Keratinocyte (primary cell): ENCODE measurements around the gene HOXD1. TPM values are rescaled to one million over a fixed set of nuclear protein-coding genes. Genes with fewer than 3 reads are reported as not detected.

Experiments
- DNase-seq: peaks from one replicate; pipeline ENCODE4 v3.0.0-alpha.2; 2011; ENCODE audit warnings: low read depth, missing footprints, low spot score
- FAIRE-seq: peaks from 2 replicates; lab custom pipeline; 2011; peaks lifted over from hg19 to GRCh38; lab: Jason Lieb, UNC
- H2AFZ ChIP-seq: 2 replicates; pipeline ENCODE4 v1.6.0; 2012; ENCODE audit warnings: low read length, control low read depth, inconsistent platforms; ENCODE audit not compliant: control insufficient read depth
- H3K27ac ChIP-seq: 2 replicates; pipeline ENCODE4 v1.5.1; 2011; ENCODE audit warnings: low read length; ENCODE audit not compliant: control insufficient read depth, insufficient read depth
- H3K27me3 ChIP-seq: 3 replicates; pipeline ENCODE4 v1.6.0; 2011; ENCODE audit warnings: low read length; ENCODE audit not compliant: control insufficient read depth, insufficient read depth; ENCODE audit errors: extremely low read depth
- H3K36me3 ChIP-seq, 2 experiments: 2 replicates in 1 of 2; 3 replicates in 1 of 2; pipeline ENCODE4 v1.5.1; 2011; ENCODE audit warnings: low read length in 2 of 2, mild to moderate bottlenecking in 1 of 2; ENCODE audit not compliant: control insufficient read depth in 2 of 2, insufficient read depth in 2 of 2; ENCODE audit errors: extremely low read depth in 1 of 2
- H3K4me1 ChIP-seq: 3 replicates; pipeline ENCODE4 v1.5.1; 2011; ENCODE audit warnings: low read length; ENCODE audit not compliant: control insufficient read depth, insufficient read depth; ENCODE audit errors: extremely low read depth
- H3K4me2 ChIP-seq: 3 replicates; pipeline ENCODE4 v1.6.0; 2011; ENCODE audit warnings: low read depth, low read length; ENCODE audit not compliant: control insufficient read depth, insufficient read depth; ENCODE audit errors: extremely low read depth
- H3K4me3 ChIP-seq, 3 experiments: fragments of 200-600 bp in 1 of 3; sonication (generic) in 1 of 3; 2 replicates in 2 of 3; 3 replicates in 1 of 3; pipeline ENCODE4 v1.5.1; 2011 to 2016; ENCODE audit warnings: low read length in 3 of 3, mild to moderate bottlenecking in 3 of 3, control low read depth in 2 of 3, inconsistent platforms in 1 of 3, low read depth in 1 of 3, mixed read lengths in 1 of 3, mixed run types in 1 of 3, moderate library complexity in 1 of 3; ENCODE audit not compliant: control insufficient read depth in 2 of 3, insufficient read depth in 2 of 3; ENCODE audit errors: extremely low read depth in 1 of 3
- H3K79me2 ChIP-seq: 2 replicates; pipeline ENCODE4 v1.6.0; 2012; ENCODE audit warnings: low read length; ENCODE audit not compliant: control insufficient read depth, insufficient read depth
- H3K9ac ChIP-seq: 3 replicates; pipeline ENCODE4 v1.6.0; 2011; ENCODE audit warnings: low read length; ENCODE audit not compliant: control insufficient read depth, insufficient read depth; ENCODE audit errors: extremely low read depth
- H3K9me1 ChIP-seq: 3 replicates; pipeline ENCODE4 v1.6.0; 2011; ENCODE audit warnings: low read length; ENCODE audit not compliant: control insufficient read depth, insufficient read depth; ENCODE audit errors: extremely low read depth
- H3K9me3 ChIP-seq: 2 replicates; pipeline ENCODE4 v1.5.1; 2012; ENCODE audit warnings: low read depth, low read length; ENCODE audit not compliant: control insufficient read depth
- H4K20me1 ChIP-seq: 3 replicates; pipeline ENCODE4 v1.6.0; 2011; ENCODE audit warnings: low read length; ENCODE audit not compliant: control insufficient read depth, insufficient read depth; ENCODE audit errors: extremely low read depth
- CTCF ChIP-seq, 3 experiments: IDR thresholded peaks in 1 of 3; conservative IDR thresholded peaks in 1 of 3; optimal IDR thresholded peaks in 1 of 3; 2 replicates in 2 of 3; 3 replicates in 1 of 3; pipeline versions ENCODE3 to v1.5.1; 2011; ENCODE audit warnings: low read length in 3 of 3, mild to moderate bottlenecking in 3 of 3, moderate library complexity in 2 of 3, control low read depth in 1 of 3, inconsistent platforms in 1 of 3; ENCODE audit not compliant: insufficient read depth in 2 of 3; ENCODE audit errors: extremely low read depth in 1 of 3
- EZH2 ChIP-seq: IDR thresholded peaks from one replicate; pipeline ENCODE4 v1.6.1; 2012; ENCODE audit warnings: inconsistent platforms, mild to moderate bottlenecking, low read length, moderate library complexity
- dilution Hi-C: fragments of 300-500 bp; cut with MboI; formaldehyde crosslinking; loops from one replicate; pipeline ENCODE4 v1.7.0; 2020; ENCODE audit warnings: low sequenced_read_pairs; ENCODE audit not compliant: extremely low pct_ligation_motif_present
- polyA plus RNA-seq, 5 experiments: library from polyadenylated mRNA; depleted of rRNA in 3 of 5; stranded (reverse) in 3 of 5; stranded (forward) in 1 of 5; unstranded in 1 of 5; fragments of >200 nt; gene quantifications; 1 replicate in 1 of 5; 2 replicates in 3 of 5; 3 replicates in 1 of 5; pipeline versions ENCODE4 v1.2.1 to v1.2.3, GENCODE V29; 2011 to 2012; ENCODE audit warnings: missing spikeins in 2 of 5, low read depth in 1 of 5, low replicate concordance in 1 of 5

The HOXD1 gene
- polyA plus RNA-seq, 1 donor (not counting 4 experiments of a cell fraction or from before 2014, with no cell fraction given) = not detected

- Histone ChIP-seq H3K4me2 (no peak overlapping the region), H3K79me2 (no peaks in the 10 kb centered on the region), H2AFZ (no peak overlapping the region), H3K27me3 (peaks cover 59% of the 10 kb centered on the region), H3K4me3 (no peak overlapping the region), H3K4me1 (peaks cover 6% of the 10 kb centered on the region), H3K36me3 (no peaks in the 10 kb centered on the region), H3K9me3 (no peaks in the 10 kb centered on the region), H3K27ac (no peak overlapping the region), H3K9ac (no peak overlapping the region), H4K20me1 (no peaks in the 10 kb centered on the region), H3K9me1 (no peaks in the 10 kb centered on the region)
- DNase-seq (no peak), FAIRE-seq (no peak)
- dilution Hi-C loops = no loop called here
- no peak for TF ChIP-seq EZH2
- TF ChIP-seq CTCF (optimal IDR thresholded peaks at IDR 0.05 in 1 of 3, IDR thresholded peaks at IDR 0.05 in 1 of 3, conservative IDR thresholded peaks at IDR 0.05 in 1 of 3; ENCODE audit: extremely low read depth in 1 of 3, insufficient read depth in 2 of 3, low read length in 3 of 3) = no peak
Measured at GRCh38 chr2:176186024-176186423, 2.4 kb upstream of the HOXD1 start.

DNA sequence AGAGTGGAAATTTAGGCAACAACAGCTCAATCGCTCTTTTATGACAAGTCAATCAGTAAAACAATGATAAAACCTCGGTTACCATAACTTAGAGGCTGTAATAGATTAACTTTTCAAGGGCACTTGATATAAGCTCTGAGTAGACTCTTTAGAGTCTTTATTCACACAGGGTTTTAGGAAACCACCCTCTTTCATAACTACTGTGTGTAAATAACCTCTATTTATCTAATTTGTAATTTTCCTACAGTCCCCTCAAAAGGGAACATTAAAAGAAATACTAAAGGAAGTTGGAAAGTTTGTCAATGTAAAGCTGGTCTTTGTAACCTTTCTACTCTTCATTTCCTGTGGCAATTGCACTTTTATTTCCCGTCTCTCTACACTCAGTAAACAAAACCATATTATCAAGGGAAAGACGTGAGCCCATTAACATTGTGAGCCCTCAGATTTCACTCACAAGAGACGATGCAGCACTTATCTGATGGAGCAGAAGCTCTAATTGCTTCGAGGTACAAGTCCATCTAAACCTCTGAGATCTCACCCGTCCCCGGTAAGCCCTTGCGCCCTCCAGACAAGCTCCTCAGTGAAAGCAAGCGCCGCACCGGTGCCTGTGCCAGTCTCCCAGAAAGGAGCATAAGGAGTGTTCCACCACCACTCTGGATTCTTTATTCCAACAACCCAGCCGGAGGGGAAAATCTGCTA is 1.1 kb upstream of the HOXD1 start:
- Histone ChIP-seq H3K4me3 (peak overlapping the region in 1 of 3 experiments; percentile 72), H3K79me2 (no peaks in the 10 kb centered on the region), H4K20me1 (no peaks in the 10 kb centered on the region), H3K36me3 (no peaks in the 10 kb centered on the region), H3K4me2 (peak overlapping the region; percentile 87), H3K4me1 (peaks cover 6% of the 10 kb centered on the region), H2AFZ (no peak overlapping the region), H3K27ac (no peak overlapping the region), H3K9ac (no peak overlapping the region), H3K9me1 (no peaks in the 10 kb centered on the region), H3K9me3 (no peaks in the 10 kb centered on the region), H3K27me3 (peaks cover 67% of the 10 kb centered on the region)
- DNase-seq (no peak), FAIRE-seq (no peak)
- dilution Hi-C loops = no loop called here
- TF ChIP-seq CTCF (optimal IDR thresholded peaks at IDR 0.05 in 1 of 3, IDR thresholded peaks at IDR 0.05 in 1 of 3, conservative IDR thresholded peaks at IDR 0.05 in 1 of 3; ENCODE audit: extremely low read depth in 1 of 3, insufficient read depth in 2 of 3, low read length in 3 of 3) (no peak), EZH2 (no peak)
